Right lobe of liver (tissue), 6 donors: Measurements from ENCODE around the gene MPIG6B. TPM values are rescaled to one million over a fixed set of nuclear protein-coding genes. Genes with fewer than 3 reads are reported as not detected.
A peak's percentile ranks its signal among the peaks of the same experiment; 100 is the strongest.

Source experiments
- ATAC-seq, 4 donors: fragments of 200-7000 bp; cut with Tn5 transposase; one replicate each; pipeline ENCODE4 v1.9.1; 2020; ENCODE audit warnings: mild to moderate bottlenecking in 4 of 4, moderate library complexity in 4 of 4
- DNase-seq, 3 donors: peaks; one replicate each; pipeline ENCODE4 v3.0.0-alpha.2; 2020
- H3K27ac ChIP-seq, 3 donors: fragments of 200-600 bp; one replicate each; pipeline ENCODE4 v1.8.0; 2022
- H3K27me3 ChIP-seq, 2 donors: fragments of 200-600 bp; one replicate each; pipeline ENCODE4 v1.8.0; 2022
- H3K36me3 ChIP-seq, 4 donors: fragments of 200-600 bp; sonication (generic) in 1 of 4; one replicate each; pipeline versions ENCODE4 v1.5.1 to v1.8.0; 2017 to 2022; ENCODE audit warnings: control low read depth in 1 of 4
- H3K4me1 ChIP-seq, 4 donors: fragments of 200-600 bp; sonication (generic) in 1 of 4; one replicate each; pipeline versions ENCODE4 v1.5.1 to v1.8.0; 2017 to 2022; ENCODE audit warnings: control low read depth in 1 of 4
- H3K4me3 ChIP-seq, 3 donors: fragments of 200-600 bp; one replicate each; pipeline ENCODE4 v1.8.0; 2022
- H3K9me3 ChIP-seq, 4 donors: fragments of 200-600 bp; sonication (generic) in 1 of 4; one replicate each; pipeline versions ENCODE4 v1.5.1 to v1.8.0; 2017 to 2022; ENCODE audit warnings: control low read depth in 1 of 4
- CTCF ChIP-seq, 4 donors: fragments of 200-600 bp in 3 of 4; fragments of 450-650 bp in 1 of 4; IDR thresholded peaks; one replicate each; pipeline versions ENCODE4 v1.5.1 to v1.8.0; 2016 to 2022; ENCODE audit warnings: antibody characterized with exemption in 4 of 4, mild to moderate bottlenecking in 2 of 4
- POLR2A ChIP-seq: fragments of 450-650 bp; IDR thresholded peaks from one replicate; pipeline ENCODE4 v1.6.1; 2017; ENCODE audit warnings: antibody characterized with exemption, mild to moderate bottlenecking
- WGBS: methylation state at CpG from one replicate; pipeline ENCODE4 v1.1.6; 2018; ENCODE audit warnings: low coverage, low lambda C conversion rate; ENCODE audit not compliant: insufficient coverage; ENCODE audit errors: missing lambda C conversion rate; 5-methylcytosine and 5-hydroxymethylcytosine counted together
- intact Hi-C, 2 donors: fragments of 100-400 bp; cut with DNase I; formaldehyde crosslinking; loops; one replicate each; pipeline versions ENCODE4 v1.11.2 to v1.14.1; 2022
- total RNA-seq, 6 experiments: library from RNA; depleted of rRNA in 2 of 6; stranded (reverse); fragments of >200 nt in 2 of 6; fragmentation: NEBNext Ultra II Directional in 3 of 6; extraction: Animal tissue kit (Norgen Biotek cat#: 25700) in 3 of 6; gene quantifications; one replicate each; pipeline versions ENCODE4 v1.1.0 to v1.2.4, GENCODE V29; 2016 to 2023
- donor health status: DM: no; HTN: yes; CAD: no.
- donor health status: DM: no; HTN: no; CAD: no.
- donor health status: DM: no; HTN: no; CAD: no.
- donor health status: DM: no; HTN: yes; CAD: no.
- donor health status: DM: no; HTN: yes; CAD: no.

Gene MPIG6B
- total RNA-seq, 6 experiments from 2014 or later = 0.33 to 0.56 TPM; not detected in 4

DNA sequence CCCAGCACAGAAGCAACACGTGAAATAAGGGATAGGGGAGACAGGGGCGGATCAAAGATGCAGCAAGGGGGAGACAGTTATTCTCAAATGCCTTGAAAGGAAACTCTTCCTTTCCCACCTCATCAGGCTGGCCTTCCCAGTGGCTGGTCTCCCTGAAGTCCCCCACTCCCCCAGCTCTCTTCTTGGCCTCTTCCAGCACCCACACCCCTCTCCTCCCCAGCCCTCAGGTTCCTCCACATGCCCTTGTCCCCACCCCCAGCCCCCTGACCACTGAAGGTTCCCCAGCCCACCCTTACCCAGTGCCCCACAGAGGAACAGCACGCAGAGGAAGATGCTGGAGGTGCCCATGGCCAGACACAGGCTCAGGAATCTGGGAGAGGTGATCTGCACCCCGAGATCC lies 9.7 kb upstream of the MPIG6B start:
- DNase-seq (no peak), ATAC-seq (no peak)
- Histone ChIP-seq H3K4me3 (no peak overlapping the region), H3K36me3 (no peaks in the 10 kb centered on the region), H3K4me1 (no peaks in the 10 kb centered on the region), H3K27ac (no peak overlapping the region), H3K9me3 (no peaks in the 10 kb centered on the region), H3K27me3 (no peaks in the 10 kb centered on the region)
- intact Hi-C loops = loop anchor here in 1 of 2 donors (10.0 kb wide), 1 partner anchor 51 kb away; the partner anchor contains the start of gene SAPCD1
- TF ChIP-seq POLR2A (no peak), CTCF (IDR thresholded peaks at IDR 0.05) (no peak)
- 70% methylated on average over 3 of the region's 4 CpGs for WGBS

GRCh38 chr6:31713991-31714684 lies 9.0 kb upstream of the MPIG6B start:
- WGBS = 70% methylated on average over 4 of the region's 5 CpGs
- TF ChIP-seq POLR2A = no peak
- no peak for TF ChIP-seq CTCF (IDR thresholded peaks at IDR 0.05)
- no peak for DNase-seq
- H3K9me3 ChIP-seq = no peaks in the 10 kb centered on the region
- H3K36me3 ChIP-seq = no peaks in the 10 kb centered on the region
- H3K27ac ChIP-seq = no peak overlapping the region
- intact Hi-C loops = loop anchor here in 1 of 2 donors (10.0 kb wide), 1 partner anchor 51 kb away; the partner anchor contains the start of gene SAPCD1
- H3K4me1 ChIP-seq = no peaks in the 10 kb centered on the region
- ATAC-seq = no peak
- no peaks in the 10 kb centered on the region for H3K27me3 ChIP-seq
- no peak overlapping the region for H3K4me3 ChIP-seq

- no peaks in the 10 kb centered on the region for H3K36me3 ChIP-seq
- no peaks in the 10 kb centered on the region for H3K4me1 ChIP-seq
- ATAC-seq (no peak), DNase-seq (no peak)
- intact Hi-C loops = loop anchor here in 1 of 2 donors (10.0 kb wide), 1 partner anchor 50 kb away; the partner anchor contains the start of gene SAPCD1
- H3K27me3 ChIP-seq = no peaks in the 10 kb centered on the region
- 72% methylated on average over 3 of the region's 16 CpGs for WGBS
- TF ChIP-seq CTCF (IDR thresholded peaks at IDR 0.05) (no peak), POLR2A (no peak)
- no peak within 1 kb of the TSS for H3K27ac ChIP-seq
- no peaks in the 10 kb centered on the region for H3K9me3 ChIP-seq
- H3K4me3 ChIP-seq = no peak within 1 kb of the TSS
Measured at GRCh38 chr6:31715022-31715958, 7.9 kb upstream of the MPIG6B start, which contains the start of gene LY6G6D. Gene LY6G6D (plus strand): TSS chr6:31715348. CDS start chr6:31715356, 8 bp downstream.

DNA sequence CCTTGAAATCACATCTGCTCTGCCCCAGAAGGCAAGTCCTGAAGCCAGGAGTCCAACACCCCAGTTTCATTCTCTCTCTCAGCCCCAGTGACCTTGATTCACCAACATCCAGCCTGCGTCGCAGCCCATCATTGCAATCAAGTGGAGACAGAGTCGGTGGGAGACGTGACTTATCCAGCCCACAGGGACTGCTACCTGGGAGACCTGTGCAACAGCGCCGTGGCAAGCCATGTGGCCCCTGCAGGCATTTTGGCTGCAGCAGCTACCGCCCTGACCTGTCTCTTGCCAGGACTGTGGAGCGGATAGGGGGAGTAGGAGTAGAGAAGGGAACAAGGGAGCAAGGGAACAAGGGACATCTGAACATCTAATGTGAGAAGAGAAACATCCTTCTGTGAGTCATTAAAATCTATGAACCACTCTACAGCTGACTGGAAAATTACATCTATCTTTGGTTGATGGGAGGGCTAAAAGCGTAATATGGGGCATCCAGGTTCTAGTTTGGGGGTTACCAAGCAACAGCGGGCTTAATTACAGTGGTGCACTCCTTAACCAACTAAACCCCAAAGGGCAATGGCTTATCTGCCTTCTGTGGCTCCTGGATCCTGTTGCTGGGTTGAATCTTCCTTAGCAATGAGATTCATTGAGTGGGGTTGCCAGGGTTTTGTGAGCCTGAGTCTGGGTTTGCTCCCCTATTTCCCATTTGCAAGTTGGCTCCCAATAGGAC lies 5.5 kb upstream of the MPIG6B start:
- DNase-seq (no peak), ATAC-seq (peak; percentile 6 to 58 (median 36))
- no peaks in the 10 kb centered on the region for H3K36me3 ChIP-seq
- no peaks in the 10 kb centered on the region for H3K4me1 ChIP-seq
- no peak overlapping the region for H3K27ac ChIP-seq
- TF ChIP-seq POLR2A (no peak), CTCF (IDR thresholded peaks at IDR 0.05) (peak in 2 of 4 donors; percentile 7 to 9)
- H3K27me3 ChIP-seq = no peaks in the 10 kb centered on the region
- no peak overlapping the region for H3K4me3 ChIP-seq
- no peaks in the 10 kb centered on the region for H3K9me3 ChIP-seq
- intact Hi-C loops = loop anchor here in 1 of 2 donors (10.0 kb wide), 1 partner anchor 47 kb away; the partner anchor contains the start of gene SAPCD1
- WGBS = 70% methylated on average over 7 of the region's 10 CpGs
